Hepatocyte (in vitro differentiated cells): Measurements from ENCODE around the gene SPRR5.

Source experiments
- CTCF ChIP-seq: fragments of 200-600 bp; sonication (generic); IDR thresholded peaks from 2 replicates; pipeline ENCODE4 v1.5.1; 2016; ENCODE audit warnings: antibody characterized with exemption, mild to moderate bottlenecking; ENCODE audit not compliant: poor library complexity
- EZH2 ChIP-seq: fragments of 200-600 bp; sonication (generic); IDR thresholded peaks from 2 replicates; pipeline ENCODE4 v1.6.1; 2016; ENCODE audit warnings: antibody characterized with exemption, mild to moderate bottlenecking, borderline replicate concordance
- EZH2phosphoT487 ChIP-seq: fragments of 200-600 bp; sonication (generic); IDR thresholded peaks from one replicate; pipeline ENCODE4 v1.6.1; 2018; ENCODE audit warnings: antibody characterized with exemption, mild to moderate bottlenecking, low read depth, moderate library complexity; ENCODE audit not compliant: unreplicated experiment, severe bottlenecking

GRCh38 chr1:152995842-152996241 is 48.8 kb downstream of the SPRR5 start:
- TF ChIP-seq CTCF (no peak), EZH2 (no peak), EZH2phosphoT487 (no peak)
